ENCODE results near the gene NLRP3.
"Not testable (repeated sequence)": the region's sequence is repeated elsewhere in the genome, so short reads cannot be mapped to it uniquely, and the experiment has no call there.

Gene NLRP3

DNA sequence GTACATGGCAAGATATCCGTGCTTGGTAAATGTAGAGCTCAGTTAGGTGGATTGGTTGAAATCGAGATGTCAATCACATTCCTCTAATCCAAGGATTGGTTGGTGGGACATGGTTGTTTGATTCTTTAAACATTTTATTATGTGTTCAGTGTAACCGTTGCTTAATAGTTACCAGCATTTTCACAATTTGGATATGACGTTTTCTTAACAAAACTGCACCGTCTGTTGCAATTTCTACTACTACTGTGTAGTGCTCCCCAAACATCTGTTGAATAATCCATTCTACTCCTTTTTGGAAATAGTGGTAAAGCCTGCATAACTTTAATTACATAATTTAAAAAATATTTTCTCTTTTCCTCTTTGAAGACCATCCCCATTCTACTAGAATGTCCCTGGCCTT, 25.6 kb downstream of the NLRP3 start:
- DNase-seq = no peak

DNA sequence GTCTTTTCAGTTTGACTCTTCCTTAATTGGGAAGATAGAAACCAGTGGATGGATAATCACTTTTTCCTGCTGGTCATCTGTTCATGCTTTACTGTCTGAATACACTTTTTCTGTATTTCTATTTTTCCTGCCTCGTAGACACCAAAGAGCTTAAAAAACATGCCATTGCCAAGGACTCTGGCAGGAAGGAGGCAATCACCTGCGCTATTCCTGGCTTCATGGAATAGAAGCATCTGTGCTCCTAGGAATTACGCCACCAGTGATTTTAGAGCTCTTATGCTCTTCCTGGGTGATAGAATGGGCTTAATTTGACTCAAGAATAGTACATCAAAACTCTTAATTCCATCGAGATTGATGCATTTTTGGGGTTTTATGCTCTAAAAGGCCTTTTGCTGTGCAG, 26.2 kb downstream of the NLRP3 start:
- DNase-seq = no peak

- DNase-seq = no peak
Observed at GRCh38 chr1:247443641-247444040, 27.7 kb downstream of the NLRP3 start.

DNA sequence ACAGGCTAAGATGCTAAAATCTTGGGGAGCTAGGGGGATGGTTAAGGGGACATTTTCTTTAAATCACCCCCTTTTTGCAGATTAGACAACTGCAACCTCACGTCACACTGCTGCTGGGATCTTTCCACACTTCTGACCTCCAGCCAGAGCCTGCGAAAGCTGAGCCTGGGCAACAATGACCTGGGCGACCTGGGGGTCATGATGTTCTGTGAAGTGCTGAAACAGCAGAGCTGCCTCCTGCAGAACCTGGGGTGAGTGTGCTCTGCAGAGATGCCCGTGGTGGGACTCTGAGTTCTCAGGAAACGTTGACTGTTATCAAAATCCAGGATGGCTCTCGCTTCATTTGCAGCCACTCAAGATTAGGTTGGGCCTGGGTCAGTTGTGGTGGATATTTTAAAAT, 28.6 kb downstream of the NLRP3 start:
- DNase-seq = no peak

DNA sequence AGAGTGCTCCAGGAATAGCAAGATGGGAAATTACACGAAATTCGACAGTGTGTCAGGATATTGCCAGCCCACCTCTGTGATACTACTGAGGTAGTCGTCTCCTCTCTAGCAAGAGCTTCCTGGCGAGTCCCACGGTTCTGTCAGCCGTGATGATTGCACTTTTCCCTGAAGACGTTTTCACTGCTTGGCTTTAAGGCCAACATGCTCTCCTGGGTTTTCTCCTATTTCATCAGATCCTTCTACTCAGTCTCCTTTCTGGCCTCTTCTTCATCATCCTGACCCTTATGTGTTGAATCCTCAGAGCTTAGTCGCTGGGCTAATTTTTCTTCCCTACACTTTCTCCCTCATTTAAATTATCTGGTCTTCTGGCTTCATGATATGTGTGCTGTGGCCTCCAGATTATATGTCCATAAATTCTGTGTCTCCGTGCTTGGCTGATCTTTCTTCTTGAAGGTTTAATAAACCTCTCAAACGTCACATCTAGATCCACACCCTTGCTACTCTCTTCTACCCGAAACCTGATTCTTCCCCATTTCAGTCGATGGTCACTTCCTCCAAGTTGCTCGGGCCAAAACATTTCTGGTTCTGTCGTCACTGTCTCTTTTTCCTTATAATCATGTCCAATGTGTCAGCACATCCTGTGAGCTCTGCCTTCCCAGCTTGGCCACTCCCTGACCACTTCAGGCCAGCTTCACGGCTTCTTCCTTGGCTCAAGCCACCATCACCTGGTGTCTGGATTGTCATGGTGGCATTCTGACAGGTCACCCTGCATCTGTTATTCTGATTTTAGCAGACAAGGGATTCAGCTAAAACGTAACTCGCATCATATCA, 29.8 kb downstream of the NLRP3 start:
- no peak for DNase-seq

- no peak for DNase-seq
Observed at GRCh38 chr1:247447162-247447909, 31.4 kb downstream of the NLRP3 start.

GRCh38 chr1:247448107-247448791, 32.3 kb downstream of the NLRP3 start:
- peak; percentile 37 for DNase-seq

DNA sequence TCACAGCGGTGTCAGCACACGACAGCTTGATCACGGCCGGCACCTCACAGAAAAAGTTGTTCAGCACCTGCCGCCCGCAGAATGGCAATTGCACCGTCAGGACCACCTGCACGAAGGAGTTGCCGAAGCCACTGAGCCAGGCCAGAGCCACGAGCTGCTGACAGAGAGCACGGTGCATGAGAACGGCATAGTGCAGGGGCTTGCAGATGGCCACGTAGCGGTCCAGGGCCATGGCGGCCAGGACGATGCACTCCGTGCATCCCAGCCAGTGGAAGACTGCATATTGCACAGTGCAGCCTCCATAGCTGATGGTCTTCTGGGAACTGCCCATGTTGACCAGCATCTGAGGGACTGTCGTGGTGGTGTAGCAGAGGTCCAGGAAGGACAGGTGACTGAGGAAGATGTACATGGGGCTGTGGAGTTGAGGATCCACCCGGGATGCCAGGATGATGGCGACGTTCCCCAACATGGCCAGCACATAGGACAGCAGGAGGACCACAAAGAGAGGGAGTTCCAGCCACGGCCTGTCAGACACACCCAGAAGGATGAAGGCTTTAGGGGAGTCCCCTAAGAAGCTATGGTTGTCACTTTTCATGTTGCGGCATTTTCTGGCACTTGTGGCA, 35.5 kb downstream of the NLRP3 start:
- no peak for DNase-seq

- DNase-seq = peak; percentile 6
Observed at GRCh38 chr1:247452447-247453039, 36.6 kb downstream of the NLRP3 start.

DNA sequence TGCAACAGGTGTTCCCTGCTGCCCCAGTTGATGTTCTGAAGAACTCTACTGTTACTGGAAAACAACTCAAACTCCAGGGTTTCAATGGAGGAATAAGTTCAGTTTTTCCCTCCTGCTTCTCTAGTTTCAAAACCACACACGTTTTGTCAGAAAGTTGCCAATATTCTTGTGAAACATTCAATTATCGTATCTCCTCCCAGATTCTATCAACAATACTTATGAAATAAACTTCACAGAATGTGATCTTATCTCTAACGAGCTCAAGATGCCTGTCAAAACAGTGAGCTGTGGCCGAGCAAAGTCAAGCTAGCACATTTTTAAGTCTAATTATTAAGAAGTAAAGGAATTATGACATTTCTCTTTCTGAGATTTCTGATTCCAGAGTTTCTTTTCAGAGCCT, 37.3 kb downstream of the NLRP3 start:
- no peak for DNase-seq

DNA sequence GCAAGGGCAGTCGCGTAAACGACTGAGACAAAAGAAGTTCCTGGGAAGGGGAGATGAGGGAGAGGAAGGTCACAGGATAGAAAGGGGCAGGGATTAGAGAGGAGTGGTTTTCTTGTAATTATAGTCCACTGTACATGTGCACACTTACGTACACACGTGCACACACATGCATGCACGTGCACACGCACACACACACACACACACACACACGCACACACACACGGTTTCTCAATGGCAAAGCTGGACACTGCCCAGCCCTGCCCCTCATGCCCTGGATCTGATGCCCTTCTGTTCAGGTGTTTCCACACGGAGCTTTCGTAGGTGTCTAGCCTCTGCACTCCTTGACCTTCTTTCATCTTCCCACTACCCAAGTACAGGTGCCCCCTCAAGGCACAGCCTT, 38.0 kb downstream of the NLRP3 start:
- DNase-seq = no peak

DNA sequence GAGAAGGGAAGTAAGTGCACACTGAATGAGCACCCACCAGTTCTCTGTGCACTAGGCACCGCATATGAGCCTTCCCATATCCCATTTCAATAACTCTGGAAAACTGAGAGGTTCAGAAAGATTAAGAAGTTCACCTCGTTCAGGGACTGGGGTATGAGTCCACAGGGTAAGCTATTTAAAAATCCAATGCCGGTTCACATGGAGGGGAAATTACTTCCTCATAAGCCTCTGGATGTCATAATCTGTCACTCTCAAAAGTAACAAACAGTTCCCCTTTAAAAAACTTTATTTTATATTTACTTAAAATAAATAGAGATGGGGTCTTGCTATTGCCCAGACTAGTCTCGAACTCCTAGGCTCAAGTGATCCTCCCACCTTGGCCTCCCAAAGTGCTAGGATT, 40.0 kb downstream of the NLRP3 start:
- DNase-seq = no peak

DNA sequence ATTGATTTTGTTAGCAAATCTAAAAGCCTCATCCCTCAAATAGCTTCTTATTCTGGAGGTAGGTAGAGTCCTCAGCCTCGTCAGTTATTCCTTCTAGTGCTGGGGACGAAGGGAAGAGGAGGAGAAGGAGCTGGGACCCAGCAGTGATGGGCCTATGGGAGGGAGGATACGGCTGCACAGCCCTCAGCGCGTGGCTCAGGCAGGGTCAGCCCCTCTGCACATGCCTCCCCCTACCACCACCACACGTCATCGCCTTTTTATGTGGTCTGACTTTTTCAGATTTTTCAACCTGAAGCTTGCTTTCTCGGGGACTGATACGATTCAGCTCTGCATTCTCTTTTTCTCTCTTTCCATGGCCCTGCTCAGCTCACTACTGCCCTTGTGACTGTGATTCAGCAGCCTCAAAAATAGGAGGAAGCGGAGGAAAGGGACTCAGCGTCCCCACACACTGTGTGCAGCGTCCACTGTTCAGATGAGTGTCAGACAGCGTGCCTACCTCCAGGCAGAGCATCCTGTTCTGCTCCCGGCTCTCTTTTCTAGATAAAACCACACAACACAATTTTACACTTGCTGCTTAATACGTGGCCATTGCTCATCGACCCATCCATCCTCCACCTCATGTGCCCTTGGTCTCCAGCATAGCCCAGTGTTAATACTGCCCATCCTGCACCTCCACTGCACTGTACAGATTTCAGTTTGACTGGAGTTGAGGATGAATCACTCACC, 41.1 kb downstream of the NLRP3 start:
- DNase-seq = no peak

GRCh38 chr1:247459507-247459906, 43.5 kb downstream of the NLRP3 start:
- DNase-seq = no peak

- no peak for DNase-seq
Observed at GRCh38 chr1:247465796-247466195, 49.8 kb downstream of the NLRP3 start.

GRCh38 chr1:247467129-247467528, 51.2 kb downstream of the NLRP3 start:
- no peak for DNase-seq

GRCh38 chr1:247468481-247469140, 52.6 kb downstream of the NLRP3 start:
- no peak for DNase-seq

DNA sequence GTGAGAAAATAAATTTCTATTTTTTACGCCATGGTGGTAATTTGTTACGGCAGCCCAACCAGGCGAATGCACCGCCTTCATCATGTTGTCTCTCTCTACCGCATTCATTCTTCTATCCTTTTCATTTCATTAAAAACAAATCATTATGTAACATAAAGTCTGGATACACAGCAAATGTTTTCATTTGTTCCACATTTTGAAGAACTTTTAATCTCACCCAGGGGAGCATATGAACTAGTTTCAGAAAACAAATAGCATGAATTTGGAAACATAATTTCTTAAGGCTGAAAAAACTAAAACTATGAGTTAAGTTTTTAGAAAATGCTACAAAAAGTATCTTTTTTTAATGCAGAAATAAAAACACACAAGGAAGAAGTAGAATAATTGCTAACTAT, 53.2 kb downstream of the NLRP3 start:
- no peak for DNase-seq

GRCh38 chr1:247470942-247471429, 55.0 kb downstream of the NLRP3 start:
- not testable (repeated sequence) for DNase-seq

- DNase-seq = no peak
Observed at GRCh38 chr1:247471445-247472016, 55.6 kb downstream of the NLRP3 start.

GRCh38 chr1:247472035-247472434, 56.1 kb downstream of the NLRP3 start:
- no peak for DNase-seq

All from SHP77 treated with DMSO at 0.1 percent for 48 hours (cell line).